H4 (cell line): ENCODE results near the gene HS3ST2. TPM values are rescaled to one million over a fixed set of nuclear protein-coding genes. Genes with fewer than 3 reads are reported as not detected.

ENCODE experiments used
- DNase-seq: peaks from one replicate; pipeline ENCODE4 v3.0.0-alpha.2; 2015; ENCODE audit warnings: low spot score
- total RNA-seq: library from RNA; depleted of rRNA; stranded (reverse); fragments of >200 nt; shearing (Covaris generic); gene quantifications from 2 replicates; pipeline ENCODE4 v1.2.3, GENCODE V29; 2014; rRNA removed

HS3ST2 gene
- 0.15 TPM in 1 of 2 replicates, not detected in the other for total RNA-seq

DNA sequence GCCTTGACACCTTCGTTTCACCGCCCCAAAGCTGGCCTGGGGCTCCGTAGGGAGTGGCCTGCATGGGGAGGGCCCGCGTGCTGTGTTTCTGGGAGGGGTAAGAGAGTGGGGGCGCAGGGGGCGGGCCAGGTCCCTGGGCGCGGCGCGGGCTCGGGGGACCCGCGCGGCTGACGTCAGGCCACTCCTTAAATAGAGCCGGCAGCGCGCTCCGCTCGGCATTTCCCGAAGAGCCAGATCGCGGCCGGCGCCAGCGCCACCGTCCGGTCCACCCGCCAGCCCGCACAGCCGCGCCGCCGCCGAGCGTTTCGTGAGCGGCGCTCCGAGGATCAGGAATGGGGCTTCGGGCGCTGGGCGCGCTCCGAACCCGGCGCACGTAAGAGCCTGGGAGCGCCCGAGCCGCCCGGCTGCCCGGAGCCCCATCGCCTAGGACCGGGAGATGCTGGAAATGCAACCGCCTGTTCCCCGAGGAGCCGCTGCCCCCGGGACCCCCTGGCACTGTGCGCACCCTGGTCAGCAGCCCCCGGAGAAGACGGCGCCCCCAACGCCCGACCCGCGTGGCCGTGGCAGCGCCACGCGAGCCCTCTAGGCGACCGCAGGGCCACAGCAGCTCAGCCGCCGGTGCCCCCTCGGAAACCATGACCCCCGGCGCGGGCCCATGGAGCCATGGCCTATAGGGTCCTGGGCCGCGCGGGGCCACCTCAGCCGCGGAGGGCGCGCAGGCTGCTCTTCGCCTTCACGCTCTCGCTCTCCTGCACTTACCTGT is at the start of gene HS3ST2:
Gene HS3ST2, plus strand, starts transcription at position 215 of the 763 bp plus-strand sequence. Its CDS starts 449 bp downstream, at position 664.
- no peak for DNase-seq

DNA sequence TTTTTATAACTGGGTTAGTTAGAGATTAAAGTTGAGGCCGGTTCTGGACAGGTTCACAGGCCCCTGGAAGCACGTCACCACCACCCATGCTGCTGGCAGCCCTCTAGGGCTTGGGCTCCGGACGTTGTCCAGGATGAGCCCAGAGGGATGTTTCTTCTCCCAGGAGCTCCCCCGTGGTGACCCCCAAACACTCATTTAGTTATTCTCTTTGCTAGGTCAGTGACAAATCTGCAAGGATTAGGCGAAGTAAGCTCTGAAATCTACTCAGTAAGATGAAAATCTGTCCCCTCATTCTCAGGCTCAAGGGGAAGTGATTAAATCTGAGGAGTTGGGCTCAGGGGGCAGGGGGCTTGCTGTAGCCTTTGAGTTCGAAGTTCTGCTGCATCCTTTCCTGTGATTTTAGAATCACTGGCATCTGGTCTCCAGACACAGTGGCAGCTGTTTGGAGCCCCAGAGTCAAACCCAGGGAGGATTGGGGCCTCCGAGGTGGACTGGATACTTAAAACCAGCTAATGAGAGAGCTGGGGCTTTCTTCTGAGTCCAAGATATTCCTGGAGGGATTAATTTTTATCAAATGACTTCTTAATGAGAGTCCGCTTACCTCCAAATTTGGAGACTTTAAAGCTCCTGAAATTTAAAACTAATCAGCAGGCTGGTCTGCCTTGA is 49.2 kb upstream of the HS3ST2 start:
- no peak for DNase-seq

- DNase-seq, result no peak
Measured at GRCh38 chr16:22765479-22765878, 48.5 kb upstream of the HS3ST2 start.

- DNase-seq, result no peak
Measured at GRCh38 chr16:22770866-22771265, 43.1 kb upstream of the HS3ST2 start.

DNA sequence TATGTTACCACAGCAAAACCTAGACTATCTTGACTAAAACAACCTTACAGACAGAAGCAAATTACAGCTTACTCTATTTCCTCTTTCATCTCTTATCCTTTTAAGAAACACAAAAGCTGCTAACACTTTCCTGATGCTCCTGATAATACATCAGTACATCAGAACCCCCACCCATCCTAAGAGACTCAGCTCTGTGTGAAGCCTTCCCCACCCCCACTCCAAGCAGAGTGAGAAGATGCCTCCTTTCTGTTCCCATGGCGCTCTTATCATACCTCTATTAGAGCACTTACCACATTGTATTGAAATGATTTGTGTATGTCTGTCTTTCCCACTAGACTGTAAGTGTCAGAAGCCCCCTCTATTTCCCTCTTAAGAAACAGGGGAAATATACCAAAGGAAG is 42.4 kb upstream of the HS3ST2 start:
- DNase-seq, result no peak

- no peak for DNase-seq
Measured at GRCh38 chr16:22775220-22775922, 38.6 kb upstream of the HS3ST2 start.

DNA sequence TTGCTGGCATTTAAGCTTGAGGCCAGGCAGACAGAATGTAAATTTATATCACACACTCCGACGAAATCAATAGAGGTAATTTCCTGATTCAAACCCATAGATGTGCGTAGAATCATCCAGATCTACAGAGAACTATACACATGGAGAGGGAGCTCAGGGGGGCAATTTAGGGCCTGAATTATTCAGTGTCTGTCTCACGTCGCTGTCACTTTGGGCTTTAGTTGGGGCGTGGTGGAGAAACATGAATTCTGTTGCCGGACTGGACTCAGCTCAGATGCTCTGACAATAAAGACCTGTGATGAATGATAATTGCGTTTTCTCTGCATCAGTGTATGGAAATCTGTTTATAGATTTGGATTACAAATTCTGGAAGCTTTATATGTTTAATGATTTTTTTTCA is 32.5 kb upstream of the HS3ST2 start:
- no peak for DNase-seq

DNA sequence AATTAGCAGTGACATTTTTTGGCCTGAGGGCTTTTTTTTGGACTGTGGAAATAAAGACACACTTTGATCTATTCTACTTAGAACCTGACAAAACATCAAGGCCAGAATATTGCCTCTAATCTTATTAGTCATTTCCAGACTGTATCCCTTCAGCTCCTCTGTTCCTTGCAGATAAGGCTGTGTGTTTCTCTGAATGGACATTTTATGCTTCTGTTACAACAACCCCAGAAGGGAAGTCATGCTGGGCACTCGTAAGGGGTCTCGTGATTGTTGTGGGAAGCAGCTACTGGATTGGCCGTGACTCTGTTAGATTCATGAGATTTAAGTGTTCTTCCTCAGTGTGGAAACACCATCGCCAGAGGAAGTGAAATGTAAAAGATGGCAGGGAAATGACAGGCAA is 31.6 kb upstream of the HS3ST2 start:
- DNase-seq, result no peak

DNA sequence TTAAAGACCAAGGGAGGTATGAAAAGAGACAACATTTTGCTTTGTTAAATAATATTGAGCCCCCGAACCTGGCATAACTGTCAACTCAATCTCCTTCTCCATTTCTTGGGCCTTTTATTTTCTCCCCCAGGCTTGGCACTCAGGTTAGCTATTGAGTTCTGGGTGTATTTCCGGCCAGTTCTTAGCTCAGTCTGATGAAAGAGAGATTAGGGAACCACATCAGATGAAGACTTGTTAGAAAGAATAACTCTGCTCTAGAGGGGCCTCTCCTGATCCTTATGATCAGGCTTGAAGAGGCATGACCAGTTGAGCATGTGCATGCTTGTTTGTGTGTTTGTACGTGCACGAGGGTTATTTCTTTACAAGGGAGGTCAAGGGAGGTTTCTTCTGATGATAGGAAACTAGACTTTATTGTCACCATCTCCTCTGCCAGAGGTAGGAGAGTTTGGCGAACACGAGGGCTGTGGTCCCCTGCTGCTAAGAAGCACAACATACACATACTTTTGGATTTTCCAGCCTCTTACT is 29.2 kb upstream of the HS3ST2 start:
- DNase-seq, result no peak

- no peak for DNase-seq
Measured at GRCh38 chr16:22785552-22785951, 28.4 kb upstream of the HS3ST2 start.

DNA sequence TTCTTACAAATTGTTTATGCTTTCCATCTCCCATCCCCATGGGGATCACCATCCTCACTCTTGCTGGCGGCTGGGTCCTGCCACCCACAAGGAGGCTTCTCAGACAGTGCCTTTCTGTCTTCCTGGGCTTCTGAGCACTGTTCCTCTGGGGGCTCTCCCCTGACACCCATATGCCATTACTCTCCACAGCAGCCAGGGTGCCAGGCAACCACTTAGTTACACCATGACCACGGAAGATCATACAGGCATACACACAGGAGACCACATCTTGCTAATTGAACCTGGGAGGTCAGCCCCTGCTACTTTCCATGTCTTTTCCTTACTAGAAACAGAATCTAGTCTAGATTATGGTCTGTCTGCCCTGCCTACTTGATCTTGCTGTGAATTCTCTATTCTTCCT is 27.7 kb upstream of the HS3ST2 start:
- peak; percentile 57 for DNase-seq

- peak; percentile 79 for DNase-seq
Measured at GRCh38 chr16:22786691-22787090, 27.3 kb upstream of the HS3ST2 start.

- DNase-seq, result peak; percentile 98
Measured at GRCh38 chr16:22787466-22788192, 26.3 kb upstream of the HS3ST2 start.

DNA sequence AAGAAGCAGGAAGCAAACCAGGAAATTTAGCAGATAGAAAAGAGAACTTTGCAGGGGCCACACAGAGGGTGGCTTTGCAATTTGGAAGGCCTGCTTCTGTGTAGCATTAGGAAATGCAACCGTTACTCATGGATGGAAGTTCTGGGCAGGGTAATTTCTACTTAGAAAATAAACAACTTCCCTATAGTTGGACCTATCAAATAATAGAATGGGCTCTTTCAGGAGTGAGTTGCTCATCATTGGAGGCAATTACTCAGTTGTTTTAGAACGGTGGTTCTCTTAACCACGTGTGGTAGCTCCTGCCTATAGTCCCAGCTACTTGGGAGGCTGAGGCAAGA is 25.8 kb upstream of the HS3ST2 start:
- no peak for DNase-seq

GRCh38 chr16:22789281-22789945 is 24.5 kb upstream of the HS3ST2 start:
- peak; percentile 31 for DNase-seq

- no peak for DNase-seq
Measured at GRCh38 chr16:22797551-22797950, 16.4 kb upstream of the HS3ST2 start.

DNA sequence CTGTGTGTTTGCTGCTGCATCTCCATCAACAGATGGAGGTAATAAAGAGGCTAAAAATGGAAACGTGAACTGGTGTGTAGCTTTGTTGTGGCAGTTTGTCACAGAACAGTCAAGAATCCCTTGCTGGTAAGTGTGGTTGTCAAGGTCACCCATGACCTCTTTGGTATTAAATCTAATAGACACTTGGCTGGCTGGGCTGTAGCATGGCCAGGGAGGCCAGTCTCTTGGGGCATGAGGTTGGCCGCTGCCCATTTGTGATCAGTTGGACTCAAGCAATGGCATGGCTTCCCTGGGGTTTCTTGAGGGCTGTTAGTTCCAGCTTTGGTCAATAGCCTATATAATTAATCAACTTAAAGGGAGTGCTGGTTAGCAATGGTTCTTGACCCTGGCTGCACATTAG is 14.8 kb upstream of the HS3ST2 start:
- DNase-seq, result no peak

- DNase-seq, result no peak
Measured at GRCh38 chr16:22804893-22805292, 9.1 kb upstream of the HS3ST2 start.

- no peak for DNase-seq
Measured at GRCh38 chr16:22805326-22805725, 8.6 kb upstream of the HS3ST2 start.

DNA sequence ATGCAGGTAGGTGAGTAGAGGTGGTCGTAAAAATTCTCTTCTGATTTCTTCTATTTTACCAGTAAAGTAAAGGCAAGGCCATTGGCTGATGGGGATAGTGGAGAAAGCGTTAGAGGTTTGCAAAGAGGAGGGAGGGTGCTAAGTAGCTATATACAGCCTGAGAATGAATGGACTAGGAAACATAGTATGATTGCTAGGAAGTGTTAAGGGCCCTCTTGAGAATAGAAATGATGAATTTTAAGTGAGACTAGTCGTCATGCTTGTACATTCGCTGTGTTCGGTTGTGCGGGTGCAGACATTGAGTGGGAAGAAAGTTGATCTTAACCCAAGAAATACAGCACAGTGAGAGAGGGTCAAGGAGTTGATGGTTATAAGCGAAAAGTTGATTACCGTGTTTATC is 7.2 kb upstream of the HS3ST2 start:
- no peak for DNase-seq

- DNase-seq, result no peak
Measured at GRCh38 chr16:22810226-22810625, 3.7 kb upstream of the HS3ST2 start.
